GM18858 (cell line): ENCODE measurements around the gene TBCCD1.
A peak's percentile ranks its signal among the peaks of the same experiment; 100 is the strongest.
"Not testable (repeated sequence)": the region's sequence is repeated elsewhere in the genome, so short reads cannot be mapped to it uniquely, and the experiment has no call there.

Experiments used
- ATAC-seq: cut with Tn5 transposase; IDR thresholded peaks from one replicate; pipeline ENCODE4 v1.9.1; 2021; ENCODE audit not compliant: unreplicated experiment

The TBCCD1 gene

GRCh38 chr3:186564586-186564985 is 2.6 kb downstream of the TBCCD1 start:
- no peak for ATAC-seq

DNA sequence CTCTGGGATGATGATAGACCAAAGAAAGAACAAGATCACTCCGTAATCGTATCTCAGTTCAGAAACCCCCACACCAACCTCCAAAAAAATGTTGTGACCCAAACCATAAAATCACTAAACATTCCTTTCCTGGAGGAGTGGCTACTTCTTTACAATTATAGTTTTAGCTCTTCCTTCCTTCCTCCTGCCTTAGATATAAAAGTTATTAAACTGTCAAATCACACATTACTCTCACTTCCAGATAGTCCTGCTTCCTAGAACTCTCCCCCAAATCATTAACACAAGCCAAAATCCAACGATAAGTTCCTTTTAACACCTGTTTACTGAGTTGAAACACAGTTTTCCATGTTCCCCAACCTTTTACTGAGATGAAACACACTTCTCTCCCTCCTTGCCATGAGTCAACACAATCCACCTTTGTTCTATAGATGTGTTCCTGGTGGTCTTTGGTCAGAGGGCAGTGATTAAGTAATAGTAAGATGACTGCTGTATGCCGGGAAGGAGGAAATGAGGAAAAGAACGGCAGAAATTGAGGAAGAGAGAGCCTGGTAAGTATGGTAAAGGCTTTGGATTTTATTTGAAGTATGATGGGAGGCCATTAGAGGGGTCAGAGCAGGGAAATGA is 14.6 kb downstream of the TBCCD1 start:
- ATAC-seq, result no peak

DNA sequence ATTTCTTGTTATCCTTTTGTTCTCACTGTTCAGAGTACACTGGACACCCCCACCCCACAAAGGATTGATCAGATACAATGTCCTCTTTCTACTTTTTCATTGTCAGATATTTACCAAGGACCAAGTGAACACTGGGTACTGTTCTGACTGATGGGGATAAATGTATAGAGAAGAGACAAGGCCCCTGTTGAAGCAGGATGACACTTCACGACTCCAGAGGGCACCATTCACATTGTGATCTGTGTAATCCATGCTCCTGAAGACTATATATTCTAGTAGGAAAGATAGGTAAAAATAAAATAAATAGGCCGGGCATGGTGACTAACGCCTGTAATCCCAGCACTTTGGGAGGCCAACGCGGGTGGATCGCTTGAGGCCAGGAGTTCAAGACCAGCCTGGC is 15.8 kb downstream of the TBCCD1 start:
- ATAC-seq, result no peak

GRCh38 chr3:186549497-186549896 is 17.6 kb downstream of the TBCCD1 start:
- no peak for ATAC-seq

GRCh38 chr3:186544281-186544680 is 22.9 kb downstream of the TBCCD1 start, which contains the start of gene CRYGS:
TSS of gene CRYGS (minus strand) at chr3:186544380. CDS start at chr3:186544326, 54 bp downstream.
- ATAC-seq, result no peak

DNA sequence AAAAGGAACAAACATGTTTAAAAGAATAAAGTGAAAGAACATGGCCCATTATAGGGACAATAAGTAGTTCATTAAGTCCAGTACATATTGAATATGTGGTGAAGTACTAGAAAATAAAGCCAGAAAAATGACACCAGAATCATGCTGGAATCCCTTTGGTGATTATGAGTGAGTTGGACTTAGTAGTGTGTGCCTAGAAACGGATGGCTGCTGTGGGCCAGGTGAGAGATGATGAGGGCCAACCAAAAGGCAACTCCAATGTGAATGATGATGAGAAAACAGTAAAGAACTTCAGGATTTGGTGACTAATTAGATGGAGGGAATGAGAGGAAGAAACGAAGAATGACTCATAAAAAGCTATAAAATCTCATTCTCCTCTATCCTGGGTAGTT is 26.3 kb downstream of the TBCCD1 start:
- ATAC-seq, result no peak

DNA sequence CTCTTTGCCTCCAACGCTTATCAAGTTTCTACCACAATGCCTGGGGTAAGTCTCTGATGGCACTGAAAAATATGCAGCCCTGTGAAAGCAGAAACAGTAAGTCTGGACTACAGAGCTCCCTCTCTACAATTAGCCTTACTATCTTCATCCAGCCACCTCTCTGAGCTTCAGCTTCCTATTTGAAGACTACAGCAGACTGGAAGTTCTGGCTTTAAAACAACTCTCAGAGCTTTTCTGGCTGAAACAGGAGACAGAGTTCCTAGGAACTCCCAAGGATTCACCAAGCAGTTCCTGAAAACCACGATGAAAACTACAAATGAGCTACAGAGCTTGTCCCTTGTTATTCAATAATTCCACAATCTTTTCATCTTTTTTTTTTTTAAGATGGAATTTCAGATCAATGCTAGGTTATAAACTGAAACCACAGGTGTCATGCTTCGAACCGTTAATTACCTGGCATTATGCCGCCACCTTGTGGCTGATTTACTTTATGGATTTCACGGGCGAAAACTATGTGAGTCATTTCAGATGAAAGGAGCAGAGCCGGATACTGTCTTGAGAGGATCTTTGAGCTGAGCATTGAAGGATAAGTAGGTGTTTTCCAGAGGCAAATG is 26.8 kb downstream of the TBCCD1 start:
- ATAC-seq, result peak; percentile 50

DNA sequence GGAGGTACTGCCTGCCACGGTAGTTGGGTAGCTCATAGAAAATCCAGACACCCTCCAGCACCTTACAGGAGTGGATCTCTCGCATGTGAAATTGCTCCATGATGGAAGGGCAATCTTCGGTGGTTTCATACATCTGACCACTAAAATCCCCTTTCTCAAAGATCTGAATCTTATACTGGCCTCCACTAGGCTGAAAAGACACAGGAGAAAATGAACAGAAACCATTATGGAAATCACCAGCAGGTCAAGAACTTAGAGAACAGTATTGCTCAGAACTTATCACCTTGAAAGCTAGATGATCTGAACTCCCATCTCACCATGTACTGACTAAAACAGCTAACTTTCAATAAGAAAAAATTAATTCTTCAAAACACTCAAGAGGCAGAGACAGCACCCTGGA is 28.4 kb downstream of the TBCCD1 start:
- no peak for ATAC-seq

- no peak for ATAC-seq
Measured at GRCh38 chr3:186536883-186537844, 30.0 kb downstream of the TBCCD1 start.

DNA sequence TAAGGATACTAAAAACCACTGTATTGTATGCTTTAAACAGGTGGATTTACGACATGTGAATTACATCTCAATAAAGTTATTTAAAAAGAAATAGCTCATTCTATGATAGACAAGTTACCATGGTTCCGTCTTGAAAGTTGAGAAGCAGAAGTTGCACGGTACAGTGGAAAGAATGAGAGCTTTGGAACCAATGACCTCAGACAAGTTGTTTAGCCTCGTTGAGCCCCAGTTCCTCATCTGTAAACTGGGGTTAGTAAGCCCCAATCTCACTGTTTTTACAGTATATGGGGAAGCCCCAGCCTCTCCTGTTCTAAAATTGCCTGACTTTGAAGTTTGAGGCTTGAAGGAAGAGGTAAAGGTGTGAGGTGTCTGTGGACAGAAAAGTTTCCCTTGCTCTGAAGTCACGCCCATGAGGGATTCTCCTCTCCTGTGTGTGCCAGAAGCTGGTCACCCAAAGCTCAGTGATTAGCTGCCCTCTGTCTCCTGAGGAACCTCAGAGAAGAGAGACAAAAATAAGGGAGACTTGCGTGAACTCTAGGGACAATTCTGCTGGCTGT is 32.9 kb downstream of the TBCCD1 start:
- peak; percentile 75 for ATAC-seq

GRCh38 chr3:186532598-186533072 is 34.5 kb downstream of the TBCCD1 start:
- ATAC-seq, result peak; percentile 40

DNA sequence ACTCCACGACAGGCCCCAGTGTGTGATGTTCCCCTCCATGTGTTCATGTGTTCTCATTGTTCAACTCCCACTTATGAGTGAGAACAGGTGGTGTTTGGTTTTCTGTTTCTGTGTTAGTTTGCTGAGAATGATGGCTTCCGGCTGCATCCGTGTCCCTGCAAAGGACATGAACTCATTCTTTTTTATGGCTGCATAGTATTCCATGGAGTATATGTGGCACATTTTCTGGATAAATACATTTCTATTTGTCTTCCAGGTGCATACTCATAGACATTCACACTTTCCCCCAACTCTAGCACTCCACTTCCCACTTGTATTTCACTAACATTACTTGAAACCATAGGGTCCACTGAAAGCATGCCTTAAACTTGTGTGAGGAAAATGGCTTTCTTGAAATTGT is 35.4 kb downstream of the TBCCD1 start:
- not testable (repeated sequence) for ATAC-seq

DNA sequence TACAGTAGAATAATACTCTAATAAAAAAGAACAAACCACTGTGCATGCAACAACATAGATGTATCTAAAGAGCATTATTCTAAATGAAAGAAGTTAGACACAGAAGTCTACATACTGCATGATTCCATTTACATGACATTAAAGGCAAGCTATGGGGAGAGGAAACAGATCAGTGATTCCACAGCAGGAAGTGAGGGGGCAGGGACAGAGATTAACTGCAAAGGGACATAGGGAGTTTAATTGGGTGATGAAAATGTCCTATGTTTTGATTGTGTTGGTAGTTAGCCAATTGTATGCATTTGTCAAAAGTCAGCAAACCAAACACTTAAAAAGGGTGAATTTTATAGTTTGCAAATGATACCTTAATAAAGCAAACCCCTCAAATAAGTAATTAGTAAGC is 36.7 kb downstream of the TBCCD1 start:
- ATAC-seq, result no peak

GRCh38 chr3:186529201-186529999 is 37.7 kb downstream of the TBCCD1 start:
- ATAC-seq, result no peak

DNA sequence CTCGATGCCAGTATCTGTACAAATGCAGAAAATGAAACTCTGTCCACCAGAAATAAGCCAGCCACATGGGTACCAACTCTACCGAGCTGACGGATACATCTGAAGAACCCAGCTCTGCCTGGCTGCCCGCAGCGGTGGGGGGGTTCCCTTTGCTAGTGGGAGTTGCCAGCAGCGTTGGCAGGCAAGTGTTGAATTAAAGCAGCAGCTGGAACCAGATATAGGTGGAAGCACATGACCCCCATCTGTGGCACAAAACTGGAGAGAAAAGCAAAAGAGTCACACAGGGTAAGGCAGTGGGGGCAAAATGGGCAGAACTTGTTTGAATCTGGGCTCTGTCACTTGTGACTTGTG is 40.9 kb downstream of the TBCCD1 start:
- ATAC-seq, result no peak

GRCh38 chr3:186525369-186526255 is 41.5 kb downstream of the TBCCD1 start:
- ATAC-seq, result no peak

DNA sequence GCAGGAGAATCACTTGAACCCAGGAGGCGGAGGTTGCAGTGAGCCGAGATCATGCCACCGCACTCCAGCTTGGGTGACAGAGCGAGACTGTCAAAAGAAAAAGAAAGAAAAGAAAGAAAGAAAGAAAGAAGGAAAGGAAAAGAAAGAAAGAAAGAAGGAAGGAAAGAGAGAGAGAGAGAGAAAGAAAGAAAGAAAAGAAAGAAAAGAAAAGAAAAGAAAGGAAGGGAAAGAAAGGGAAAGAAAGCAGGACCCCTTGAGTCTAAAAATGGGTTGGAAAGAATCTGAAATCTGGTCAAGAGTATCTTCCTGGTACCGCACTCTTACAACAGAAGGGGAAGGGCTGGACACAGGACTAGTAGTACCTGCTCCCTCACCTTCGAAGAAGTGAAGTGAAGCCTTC is 42.5 kb downstream of the TBCCD1 start:
- ATAC-seq, result no peak

GRCh38 chr3:186523434-186523833 is 43.7 kb downstream of the TBCCD1 start:
- no peak for ATAC-seq

- no peak for ATAC-seq
Measured at GRCh38 chr3:186523022-186523421, 44.1 kb downstream of the TBCCD1 start.
